NCI-H460 (cell line): ENCODE results near the gene NR1H3. TPM values are rescaled to one million over a fixed set of nuclear protein-coding genes. Genes with fewer than 3 reads are reported as not detected.

Source experiments
- DNase-seq: peaks from one replicate; pipeline ENCODE4 v3.0.0-alpha.2; 2016; ENCODE audit warnings: low read depth; ENCODE audit errors: extremely low read depth
- total RNA-seq: library from RNA; depleted of rRNA; stranded (reverse); fragments of >200 nt; shearing (Covaris generic); gene quantifications from 2 replicates; pipeline ENCODE4 v1.2.3, GENCODE V29; 2014

The NR1H3 gene
- total RNA-seq, 1 experiment from 2014 or later: 8.3 TPM

DNA sequence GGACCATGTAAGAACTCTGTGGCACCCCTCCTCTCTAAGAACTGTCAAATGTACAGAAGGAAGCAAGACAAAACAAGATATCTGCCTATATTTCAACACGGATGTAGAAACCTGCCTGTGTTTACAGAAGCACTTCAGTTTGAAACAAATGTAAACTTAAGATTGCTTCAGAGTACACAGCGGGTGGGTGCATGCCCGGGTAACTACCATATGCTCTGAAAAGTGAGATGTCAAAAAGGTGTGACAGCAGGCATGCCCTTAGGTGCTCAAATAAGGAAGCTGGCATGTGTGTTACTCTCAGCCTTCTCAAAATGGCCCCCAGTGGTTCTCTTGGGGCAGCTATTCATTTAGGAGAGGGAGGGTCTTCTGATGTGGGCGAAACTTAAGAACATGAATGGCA, 14.3 kb upstream of the NR1H3 start:
- DNase-seq: no peak

GRCh38 chr11:47244448-47245350, 13.1 kb upstream of the NR1H3 start:
- DNase-seq: no peak

DNA sequence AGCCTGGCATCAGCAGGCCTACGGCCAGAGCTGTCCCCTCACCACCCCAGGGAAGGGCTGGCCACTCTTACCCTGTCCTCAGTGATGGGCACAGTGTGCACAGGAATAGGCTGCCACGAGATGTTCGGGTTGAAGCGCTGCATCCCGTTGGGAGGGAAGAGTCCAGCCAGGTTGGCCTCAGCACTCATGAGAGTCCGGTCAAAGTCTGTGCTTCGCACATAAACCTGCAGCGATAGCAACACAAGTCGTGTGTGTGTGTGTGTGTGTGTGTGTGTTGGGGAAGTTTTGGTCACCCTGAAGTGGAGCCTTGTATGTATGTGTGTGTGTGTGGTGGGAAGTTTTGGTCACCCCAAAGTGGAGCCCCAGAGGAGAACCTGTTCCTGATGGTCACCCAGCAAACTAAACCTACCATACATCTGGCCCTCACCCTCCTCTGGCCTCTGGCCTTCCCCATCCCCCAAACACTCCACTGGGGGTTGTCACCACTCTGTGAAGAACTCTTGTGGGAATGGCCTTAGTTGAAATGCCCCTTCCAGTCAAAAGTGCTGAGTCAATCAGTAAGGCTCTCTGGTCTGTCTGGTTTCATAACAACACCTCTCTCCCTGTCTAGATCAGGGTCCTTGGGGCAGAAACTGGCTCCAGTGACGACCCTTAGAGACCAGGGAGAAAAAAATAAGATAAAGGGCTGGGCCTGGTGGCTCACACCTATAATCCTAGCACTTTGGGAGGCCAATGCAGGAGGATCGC, 12.0 kb upstream of the NR1H3 start:
- no peak for DNase-seq

DNA sequence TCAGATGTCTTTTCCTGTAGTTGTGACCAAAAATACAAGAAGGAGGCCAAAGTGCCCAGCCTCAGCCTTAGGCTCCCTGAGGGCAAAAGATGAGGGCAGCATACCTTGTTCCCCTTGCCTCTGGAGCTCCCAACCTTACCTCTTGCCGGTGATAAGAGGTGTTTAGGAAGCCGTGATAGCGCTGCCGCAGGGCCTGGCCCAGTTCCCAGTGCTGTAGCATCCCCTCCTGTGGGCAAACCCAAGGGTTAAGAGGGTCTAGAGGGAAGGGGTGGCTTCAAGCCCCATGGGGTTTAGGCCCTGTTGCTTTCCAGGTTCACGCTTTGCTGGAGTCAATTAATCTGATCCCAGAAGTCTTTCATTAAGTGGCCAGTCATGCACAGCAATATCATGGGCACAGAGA, 10.3 kb upstream of the NR1H3 start:
- DNase-seq: no peak

DNA sequence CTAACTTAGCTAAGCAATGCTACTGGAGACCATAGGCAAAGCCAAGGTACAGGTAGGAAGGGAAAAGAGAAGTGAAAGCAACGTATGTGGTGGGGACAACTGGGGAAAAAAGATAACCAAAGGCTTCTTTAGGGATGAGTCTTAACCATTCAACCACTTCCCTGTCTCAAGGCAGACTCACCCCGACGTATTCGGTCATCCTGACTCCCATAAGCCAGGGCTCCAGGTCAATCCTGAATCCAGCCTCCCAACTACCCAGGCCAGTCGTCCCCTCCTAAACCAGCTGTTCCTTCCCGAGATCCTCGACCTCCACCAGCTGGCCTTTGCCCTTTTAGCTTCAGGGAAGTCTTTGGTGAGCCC, 9.5 kb upstream of the NR1H3 start:
- no peak for DNase-seq

DNA sequence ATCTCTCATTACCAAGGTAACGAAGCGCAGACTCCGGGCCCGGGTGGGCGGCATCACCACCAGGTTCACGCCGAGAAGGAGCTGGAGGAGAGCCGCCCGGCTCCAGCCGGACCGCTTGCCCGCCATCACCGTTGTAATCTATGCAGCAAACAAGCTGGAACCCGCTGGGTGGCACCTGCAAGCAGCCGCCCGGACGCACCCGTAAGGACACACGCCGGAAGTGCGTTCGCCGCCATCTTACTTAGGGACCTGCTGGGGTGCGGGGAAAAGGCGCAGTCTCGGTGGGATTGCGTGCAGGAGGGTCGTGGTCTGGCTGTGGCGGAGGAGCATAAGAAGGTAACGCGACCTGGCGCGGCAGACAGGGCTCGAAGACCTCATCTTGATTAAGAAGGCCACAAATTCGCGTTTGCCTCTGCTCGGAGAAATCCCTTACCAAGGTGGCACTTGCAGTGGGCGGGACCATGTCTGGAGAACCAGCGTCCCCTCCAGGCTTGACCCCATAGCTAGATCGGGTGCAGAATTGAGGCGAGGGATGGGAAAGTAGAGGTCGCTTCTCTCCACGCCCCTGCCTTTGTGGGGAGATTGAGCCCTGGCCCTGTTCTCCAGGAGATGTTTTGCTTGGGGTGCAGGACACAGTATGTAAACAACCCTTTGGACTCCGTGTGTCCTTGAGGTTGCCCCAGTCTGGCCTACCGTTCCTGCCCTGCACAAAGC, 9.0 kb upstream of the NR1H3 start, which contains the start of gene ACP2:
TSS of gene ACP2 (minus strand) at position 151 of the 714 bp plus-strand sequence. CDS start at position 126, 25 bp downstream.
- DNase-seq: peak; percentile 74

- DNase-seq: no peak
Observed at GRCh38 chr11:47249378-47249715, 8.4 kb upstream of the NR1H3 start.

- no peak for DNase-seq
Observed at GRCh38 chr11:47251751-47252150, 6.0 kb upstream of the NR1H3 start.

DNA sequence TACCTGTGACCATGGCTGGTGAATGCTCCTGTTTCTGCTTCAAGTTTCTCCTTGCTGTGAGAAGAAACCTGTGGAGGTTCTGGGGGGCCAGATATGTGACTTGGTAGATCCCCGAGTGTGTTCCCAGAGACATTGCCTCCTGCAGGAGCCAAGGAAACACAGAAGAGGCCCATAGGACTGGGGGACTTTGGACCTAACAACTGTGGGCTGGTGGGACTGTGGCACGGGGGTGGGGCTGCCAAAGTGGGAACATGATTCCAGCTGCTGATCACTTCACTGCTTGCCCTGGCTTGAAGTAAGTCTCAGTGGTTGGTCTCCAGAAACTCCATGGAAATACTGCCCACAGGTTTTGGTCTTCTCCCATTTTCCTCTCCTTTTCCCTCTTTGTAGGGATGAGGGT, 4.1 kb upstream of the NR1H3 start:
- no peak for DNase-seq

DNA sequence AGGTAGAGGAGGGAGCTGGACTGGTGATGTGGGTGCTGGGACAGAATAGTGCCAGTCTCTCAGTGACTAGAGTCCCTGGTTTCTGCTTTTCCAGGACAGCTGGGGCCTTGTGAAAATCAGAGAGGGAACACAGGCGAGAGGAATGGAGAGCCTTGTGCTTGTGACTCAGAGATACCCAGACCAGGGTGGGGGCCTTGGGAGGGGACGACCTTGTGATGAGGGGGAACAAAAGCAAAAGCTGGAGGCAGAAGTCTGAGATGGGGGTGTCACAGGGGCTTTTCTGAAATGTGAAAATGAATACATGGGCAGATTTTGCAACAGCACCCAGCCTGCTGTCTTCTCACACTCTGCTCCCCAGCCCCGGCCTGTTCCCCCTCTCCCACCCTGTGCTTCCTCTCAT, 3.4 kb upstream of the NR1H3 start:
- DNase-seq: no peak

- no peak for DNase-seq
Observed at GRCh38 chr11:47256374-47256773, 1.4 kb upstream of the NR1H3 start.

DNA sequence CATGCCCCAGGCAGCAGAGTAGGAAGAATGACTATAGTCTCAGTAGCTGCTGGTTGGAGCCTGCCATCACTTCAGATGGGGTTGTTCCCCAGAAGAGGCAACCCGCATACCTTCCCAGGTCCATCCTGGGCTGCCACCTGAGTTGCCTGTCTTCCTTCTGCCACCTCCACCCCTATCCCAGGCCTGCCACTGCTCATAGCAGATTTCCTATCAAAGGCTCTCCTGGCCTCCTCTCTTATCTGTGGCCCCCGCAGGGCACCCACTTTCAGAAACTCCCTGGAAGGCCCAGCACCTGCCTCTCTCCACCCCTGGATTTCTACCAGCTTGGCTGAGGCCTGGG, 649 bp upstream of the NR1H3 start:
- no peak for DNase-seq

- no peak for DNase-seq
Observed at GRCh38 chr11:47258317-47258902, 614 bp downstream of the NR1H3 start.

DNA sequence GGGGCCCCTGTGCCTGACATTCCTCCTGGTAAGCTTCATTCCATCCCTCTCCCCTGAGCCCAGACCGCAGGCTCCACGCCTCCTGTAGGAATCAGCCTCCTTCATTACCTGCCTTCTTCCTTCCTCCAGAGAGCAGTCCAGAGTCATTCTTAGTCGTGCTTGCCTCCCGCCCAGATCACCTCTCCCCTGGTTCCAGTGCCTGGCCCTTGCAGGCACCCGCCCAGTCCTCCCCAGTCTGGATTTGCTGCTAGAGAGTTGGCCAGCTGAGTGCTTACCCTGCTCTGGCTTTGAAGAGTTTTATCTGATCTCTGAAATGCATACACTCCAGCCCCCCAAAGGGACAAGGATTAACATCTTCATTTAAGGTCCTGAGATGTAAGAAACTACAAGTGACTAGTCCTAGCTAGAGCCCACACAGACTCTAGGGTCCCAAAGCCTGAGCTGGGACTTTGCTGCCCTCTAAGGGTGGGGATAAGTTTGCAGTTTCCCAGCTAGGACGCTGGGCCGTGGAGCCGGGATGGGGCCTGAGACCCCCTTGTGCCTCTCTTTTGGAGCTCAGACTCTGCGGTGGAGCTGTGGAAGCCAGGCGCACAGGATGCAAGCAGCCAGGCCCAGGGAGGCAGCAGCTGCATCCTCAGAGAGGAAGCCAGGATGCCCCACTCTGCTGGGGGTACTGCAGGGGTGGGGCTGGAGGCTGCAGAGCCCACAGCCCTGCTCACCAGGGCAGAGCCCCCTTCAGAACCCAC, 1.6 kb downstream of the NR1H3 start:
- peak; percentile 40 for DNase-seq

DNA sequence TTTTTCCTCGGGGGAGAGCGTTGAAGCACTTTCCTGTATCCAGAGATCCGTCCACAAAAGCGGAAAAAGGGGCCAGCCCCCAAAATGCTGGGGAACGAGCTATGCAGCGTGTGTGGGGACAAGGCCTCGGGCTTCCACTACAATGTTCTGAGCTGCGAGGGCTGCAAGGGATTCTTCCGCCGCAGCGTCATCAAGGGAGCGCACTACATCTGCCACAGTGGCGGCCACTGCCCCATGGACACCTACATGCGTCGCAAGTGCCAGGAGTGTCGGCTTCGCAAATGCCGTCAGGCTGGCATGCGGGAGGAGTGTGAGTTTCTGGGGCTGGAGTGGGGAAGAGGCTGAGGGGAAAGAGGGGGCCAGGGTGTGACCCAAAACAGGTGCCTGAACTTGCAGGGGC, 2.6 kb downstream of the NR1H3 start:
- DNase-seq: no peak

DNA sequence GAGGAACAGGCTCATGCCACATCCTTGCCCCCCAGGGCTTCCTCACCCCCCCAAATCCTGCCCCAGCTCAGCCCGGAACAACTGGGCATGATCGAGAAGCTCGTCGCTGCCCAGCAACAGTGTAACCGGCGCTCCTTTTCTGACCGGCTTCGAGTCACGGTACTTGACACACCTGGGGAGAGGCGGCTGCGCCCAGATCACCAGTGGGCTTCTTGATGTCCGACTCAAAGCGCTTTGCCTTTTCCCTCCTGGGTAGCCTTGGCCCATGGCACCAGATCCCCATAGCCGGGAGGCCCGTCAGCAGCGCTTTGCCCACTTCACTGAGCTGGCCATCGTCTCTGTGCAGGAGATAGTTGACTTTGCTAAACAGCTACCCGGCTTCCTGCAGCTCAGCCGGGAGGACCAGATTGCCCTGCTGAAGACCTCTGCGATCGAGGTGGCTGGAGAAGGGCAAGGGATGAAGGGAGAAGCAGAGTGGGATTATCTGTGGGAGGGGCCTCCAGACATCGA, 3.5 kb downstream of the NR1H3 start:
- no peak for DNase-seq

DNA sequence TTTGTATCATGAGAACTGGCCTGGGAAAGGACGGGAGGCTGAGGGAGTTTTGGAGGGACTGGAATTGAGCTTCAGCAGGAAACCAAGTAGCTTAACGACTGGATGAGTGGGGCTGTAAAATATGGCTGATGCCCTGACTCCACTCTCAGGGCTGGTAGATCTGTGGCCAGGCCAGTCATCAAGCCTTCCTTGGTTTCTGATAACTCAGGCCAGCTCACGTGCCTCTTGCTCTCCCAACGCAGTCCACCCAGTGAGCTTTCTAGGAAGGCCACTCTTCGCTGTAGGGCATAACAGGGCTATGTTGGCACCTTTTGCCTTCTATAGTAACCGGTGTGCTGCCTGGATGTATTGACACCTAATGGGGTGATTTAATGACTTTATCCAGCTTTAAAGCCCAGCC, 6.3 kb downstream of the NR1H3 start:
- DNase-seq: no peak

GRCh38 chr11:47264521-47264920, 6.7 kb downstream of the NR1H3 start:
- no peak for DNase-seq

GRCh38 chr11:47267876-47268275, 10.1 kb downstream of the NR1H3 start:
- DNase-seq: no peak

GRCh38 chr11:47268448-47269001, 10.7 kb downstream of the NR1H3 start:
- no peak for DNase-seq
